Activated CD4-positive, alpha-beta T cell treated with anti-CD3 and anti-CD28 coated beads, Interleukin-2, amount 10 ng/mL, durations not matched to agents 24 days and 14 days (primary cell): ENCODE data around the gene CAMSAP3. TPM values are rescaled to one million over a fixed set of nuclear protein-coding genes. Genes with fewer than 3 reads are reported as not detected.

Experiments used
- DNase-seq: peaks from one replicate; pipeline ENCODE4 v3.0.0; 2022
- H3K27ac Mint-ChIP-seq: one replicate; pipeline ENCODE4 v1.8.0; 2022; ENCODE audit warnings: mild to moderate bottlenecking, mixed read lengths
- H3K27me3 Mint-ChIP-seq: one replicate; pipeline ENCODE4 v1.8.0; 2022; ENCODE audit warnings: mixed read lengths
- H3K36me3 Mint-ChIP-seq: one replicate; pipeline ENCODE4 v1.8.0; 2022; ENCODE audit warnings: low read depth, mild to moderate bottlenecking, mixed read lengths
- H3K4me1 Mint-ChIP-seq: one replicate; pipeline ENCODE4 v1.8.0; 2021; ENCODE audit warnings: mixed read lengths
- H3K4me3 Mint-ChIP-seq: one replicate; pipeline ENCODE4 v1.8.0; 2022; ENCODE audit warnings: mild to moderate bottlenecking, moderate library complexity, mixed read lengths
- H3K9me3 Mint-ChIP-seq: one replicate; pipeline ENCODE4 v1.8.0; 2021; ENCODE audit warnings: mixed read lengths
- intact Hi-C: fragments of 100-400 bp; cut with micrococcal nuclease; formaldehyde crosslinking; loops from one replicate; pipeline ENCODE4 v1.15.1; 2023
- total RNA-seq: library from RNA; stranded (reverse); gene quantifications from 2 replicates; pipeline ENCODE4 v1.2.3, GENCODE V29; 2022

The CAMSAP3 gene
- total RNA-seq: 0.09 and 0.69 TPM in 2 replicates

- Mint-ChIP-seq H3K27ac (no peak within 1 kb of the TSS), H3K36me3 (no peaks in the 10 kb centered on the region), H3K9me3 (peaks cover 5% of the 10 kb centered on the region), H3K4me3 (peak within 1 kb of the TSS; percentile 62), H3K4me1 (peaks cover 4% of the 10 kb centered on the region), H3K27me3 (peaks cover 40% of the 10 kb centered on the region)
- peak; percentile 82 for DNase-seq
- intact Hi-C loops: no loop called here
Measured at GRCh38 chr19:7595466-7596133, at the start of gene CAMSAP3. CAMSAP3 (plus strand) TSS chr19:7595863; CDS start chr19:7596003, 140 bp downstream.

GRCh38 chr19:7545904-7546303 lies 49.8 kb upstream of the CAMSAP3 start:
- H3K4me3 Mint-ChIP-seq: peak overlapping the region; percentile 28
- H3K36me3 Mint-ChIP-seq: peaks cover 38% of the 10 kb centered on the region
- DNase-seq: no peak
- no peaks in the 10 kb centered on the region for H3K27me3 Mint-ChIP-seq
- intact Hi-C loops: no loop called here
- no peaks in the 10 kb centered on the region for H3K9me3 Mint-ChIP-seq
- peaks cover 18% of the 10 kb centered on the region for H3K4me1 Mint-ChIP-seq
- peak overlapping the region; percentile 73 for H3K27ac Mint-ChIP-seq

- Mint-ChIP-seq H3K27me3 (no peaks in the 10 kb centered on the region), H3K27ac (peak overlapping the region; percentile 37), H3K4me1 (peaks cover 18% of the 10 kb centered on the region), H3K4me3 (no peak overlapping the region), H3K9me3 (no peaks in the 10 kb centered on the region), H3K36me3 (peaks cover 32% of the 10 kb centered on the region)
- intact Hi-C loops: no loop called here
- DNase-seq: no peak
Measured at GRCh38 chr19:7547159-7547558, 48.5 kb upstream of the CAMSAP3 start.

GRCh38 chr19:7549429-7550148 lies 46.1 kb upstream of the CAMSAP3 start:
- H3K4me1 Mint-ChIP-seq: peaks cover 13% of the 10 kb centered on the region
- H3K27ac Mint-ChIP-seq: no peak overlapping the region
- no peak overlapping the region for H3K4me3 Mint-ChIP-seq
- no peaks in the 10 kb centered on the region for H3K27me3 Mint-ChIP-seq
- no peaks in the 10 kb centered on the region for H3K9me3 Mint-ChIP-seq
- intact Hi-C loops: no loop called here
- DNase-seq: no peak
- H3K36me3 Mint-ChIP-seq: peaks cover 27% of the 10 kb centered on the region

- Mint-ChIP-seq H3K9me3 (no peaks in the 10 kb centered on the region), H3K4me1 (peaks cover 9% of the 10 kb centered on the region), H3K27ac (no peak overlapping the region), H3K36me3 (peaks cover 27% of the 10 kb centered on the region), H3K4me3 (no peak overlapping the region), H3K27me3 (no peaks in the 10 kb centered on the region)
- DNase-seq: no peak
- intact Hi-C loops: no loop called here
Measured at GRCh38 chr19:7550169-7550770, 45.4 kb upstream of the CAMSAP3 start.

- peaks cover 3% of the 10 kb centered on the region for H3K4me1 Mint-ChIP-seq
- peaks cover 26% of the 10 kb centered on the region for H3K36me3 Mint-ChIP-seq
- H3K27ac Mint-ChIP-seq: no peak overlapping the region
- intact Hi-C loops: no loop called here
- peak; percentile 65 for DNase-seq
- H3K4me3 Mint-ChIP-seq: no peak overlapping the region
- H3K9me3 Mint-ChIP-seq: no peaks in the 10 kb centered on the region
- H3K27me3 Mint-ChIP-seq: no peaks in the 10 kb centered on the region
Measured at GRCh38 chr19:7550987-7551761, 44.5 kb upstream of the CAMSAP3 start.

GRCh38 chr19:7552781-7553180 lies 42.9 kb upstream of the CAMSAP3 start:
- intact Hi-C loops: no loop called here
- no peaks in the 10 kb centered on the region for H3K27me3 Mint-ChIP-seq
- no peak for DNase-seq
- peaks cover 3% of the 10 kb centered on the region for H3K4me1 Mint-ChIP-seq
- no peaks in the 10 kb centered on the region for H3K9me3 Mint-ChIP-seq
- H3K27ac Mint-ChIP-seq: no peak overlapping the region
- no peak overlapping the region for H3K4me3 Mint-ChIP-seq
- peaks cover 33% of the 10 kb centered on the region for H3K36me3 Mint-ChIP-seq

GRCh38 chr19:7554565-7554964 lies 41.1 kb upstream of the CAMSAP3 start:
- no peak for DNase-seq
- H3K4me3 Mint-ChIP-seq: no peak overlapping the region
- H3K9me3 Mint-ChIP-seq: no peaks in the 10 kb centered on the region
- H3K4me1 Mint-ChIP-seq: peaks cover 3% of the 10 kb centered on the region
- H3K27ac Mint-ChIP-seq: no peak overlapping the region
- H3K36me3 Mint-ChIP-seq: peaks cover 45% of the 10 kb centered on the region
- no peaks in the 10 kb centered on the region for H3K27me3 Mint-ChIP-seq
- intact Hi-C loops: no loop called here

GRCh38 chr19:7554990-7555864 lies 40.4 kb upstream of the CAMSAP3 start:
- intact Hi-C loops: no loop called here
- peak; percentile 66 for DNase-seq
- Mint-ChIP-seq H3K36me3 (peaks cover 45% of the 10 kb centered on the region), H3K4me3 (no peak overlapping the region), H3K4me1 (peaks cover 3% of the 10 kb centered on the region), H3K9me3 (no peaks in the 10 kb centered on the region), H3K27ac (no peak overlapping the region), H3K27me3 (no peaks in the 10 kb centered on the region)

- H3K4me3 Mint-ChIP-seq: no peak overlapping the region
- intact Hi-C loops: no loop called here
- no peak for DNase-seq
- H3K27me3 Mint-ChIP-seq: no peaks in the 10 kb centered on the region
- no peak overlapping the region for H3K27ac Mint-ChIP-seq
- peaks cover 44% of the 10 kb centered on the region for H3K36me3 Mint-ChIP-seq
- no peaks in the 10 kb centered on the region for H3K9me3 Mint-ChIP-seq
- peaks cover 3% of the 10 kb centered on the region for H3K4me1 Mint-ChIP-seq
Measured at GRCh38 chr19:7556696-7557315, 38.9 kb upstream of the CAMSAP3 start.

GRCh38 chr19:7558667-7559066 lies 37.0 kb upstream of the CAMSAP3 start:
- DNase-seq: no peak
- Mint-ChIP-seq H3K36me3 (peaks cover 46% of the 10 kb centered on the region), H3K27me3 (no peaks in the 10 kb centered on the region), H3K27ac (no peak overlapping the region), H3K4me1 (no peaks in the 10 kb centered on the region), H3K4me3 (no peak overlapping the region), H3K9me3 (no peaks in the 10 kb centered on the region)
- intact Hi-C loops: no loop called here

GRCh38 chr19:7559102-7559501 lies 36.6 kb upstream of the CAMSAP3 start:
- no peak for DNase-seq
- intact Hi-C loops: no loop called here
- H3K36me3 Mint-ChIP-seq: peaks cover 46% of the 10 kb centered on the region
- H3K4me3 Mint-ChIP-seq: no peak overlapping the region
- H3K9me3 Mint-ChIP-seq: no peaks in the 10 kb centered on the region
- H3K27ac Mint-ChIP-seq: no peak overlapping the region
- H3K4me1 Mint-ChIP-seq: no peaks in the 10 kb centered on the region
- no peaks in the 10 kb centered on the region for H3K27me3 Mint-ChIP-seq

- Mint-ChIP-seq H3K27me3 (no peaks in the 10 kb centered on the region), H3K4me1 (no peaks in the 10 kb centered on the region), H3K27ac (no peak overlapping the region), H3K9me3 (no peaks in the 10 kb centered on the region), H3K4me3 (no peak overlapping the region), H3K36me3 (peaks cover 46% of the 10 kb centered on the region)
- no peak for DNase-seq
- intact Hi-C loops: no loop called here
Measured at GRCh38 chr19:7560255-7560654, 35.4 kb upstream of the CAMSAP3 start.
